Measurements from ENCODE around the gene CCDC7. TPM values are rescaled to one million over a fixed set of nuclear protein-coding genes. Genes with fewer than 3 reads are reported as not detected.

CCDC7 gene
- total and polyA plus RNA-seq, 8 donors, result 5.4 to 20.5 (median 8.5) TPM

- H3K9me3 ChIP-seq, result no peaks in the 10 kb centered on the region
- no peaks in the 10 kb centered on the region for H3K36me3 ChIP-seq
- peak overlapping the region in 1 of 2 donors; percentile 14 for H3K27ac ChIP-seq
- H3K4me1 ChIP-seq, result peaks cover 5 to 6% of the 10 kb centered on the region in 2 donors
- H3K4me3 ChIP-seq, result no peak overlapping the region
- TF ChIP-seq, protein P1, sequence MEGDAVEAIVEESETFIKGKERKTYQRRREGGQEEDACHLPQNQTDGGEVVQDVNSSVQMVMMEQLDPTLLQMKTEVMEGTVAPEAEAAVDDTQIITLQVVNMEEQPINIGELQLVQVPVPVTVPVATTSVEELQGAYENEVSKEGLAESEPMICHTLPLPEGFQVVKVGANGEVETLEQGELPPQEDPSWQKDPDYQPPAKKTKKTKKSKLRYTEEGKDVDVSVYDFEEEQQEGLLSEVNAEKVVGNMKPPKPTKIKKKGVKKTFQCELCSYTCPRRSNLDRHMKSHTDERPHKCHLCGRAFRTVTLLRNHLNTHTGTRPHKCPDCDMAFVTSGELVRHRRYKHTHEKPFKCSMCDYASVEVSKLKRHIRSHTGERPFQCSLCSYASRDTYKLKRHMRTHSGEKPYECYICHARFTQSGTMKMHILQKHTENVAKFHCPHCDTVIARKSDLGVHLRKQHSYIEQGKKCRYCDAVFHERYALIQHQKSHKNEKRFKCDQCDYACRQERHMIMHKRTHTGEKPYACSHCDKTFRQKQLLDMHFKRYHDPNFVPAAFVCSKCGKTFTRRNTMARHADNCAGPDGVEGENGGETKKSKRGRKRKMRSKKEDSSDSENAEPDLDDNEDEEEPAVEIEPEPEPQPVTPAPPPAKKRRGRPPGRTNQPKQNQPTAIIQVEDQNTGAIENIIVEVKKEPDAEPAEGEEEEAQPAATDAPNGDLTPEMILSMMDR (IDR thresholded peaks at IDR 0.05), result no peak
- peak; percentile 93 for ATAC-seq
- H3K27me3 ChIP-seq, result no peaks in the 10 kb centered on the region
- DNase-seq, result no peak
- intact Hi-C loops (cut with DNase I), result no loop called here
Observed at GRCh38 chr10:32412499-32412853, 33.5 kb upstream of the CCDC7 start.

DNA sequence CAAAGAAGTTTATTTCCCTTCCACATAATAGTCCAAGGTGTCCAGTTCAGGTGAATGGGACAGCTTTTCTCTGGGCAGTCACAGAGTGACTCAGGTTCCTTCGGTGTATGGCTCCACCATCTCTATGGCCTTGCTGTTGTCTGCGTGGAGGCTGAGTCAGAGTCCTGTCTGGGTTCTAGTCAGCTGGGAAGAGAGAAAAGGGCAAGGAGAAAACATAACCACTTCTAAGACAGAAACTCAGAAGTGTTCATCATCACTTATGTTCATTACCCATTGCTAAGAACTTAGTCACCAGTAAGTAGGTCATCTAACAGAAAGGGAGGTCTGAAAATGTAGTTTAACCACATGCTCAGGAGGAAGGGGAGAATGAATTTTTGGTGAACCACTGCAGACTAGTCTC lies 32.4 kb upstream of the CCDC7 start:
- no peaks in the 10 kb centered on the region for H3K9me3 ChIP-seq
- H3K4me3 ChIP-seq, result no peak overlapping the region
- DNase-seq (peak in 1 of 4 donors; percentile 45), ATAC-seq (peak; percentile 67)
- peaks cover 5 to 6% of the 10 kb centered on the region in 2 donors for H3K4me1 ChIP-seq
- H3K27ac ChIP-seq, result peak overlapping the region in 1 of 2 donors; percentile 14
- intact Hi-C loops (cut with DNase I), result no loop called here
- H3K27me3 ChIP-seq, result no peaks in the 10 kb centered on the region
- TF ChIP-seq, protein P1 (IDR thresholded peaks at IDR 0.05), result no peak
- H3K36me3 ChIP-seq, result no peaks in the 10 kb centered on the region

DNA sequence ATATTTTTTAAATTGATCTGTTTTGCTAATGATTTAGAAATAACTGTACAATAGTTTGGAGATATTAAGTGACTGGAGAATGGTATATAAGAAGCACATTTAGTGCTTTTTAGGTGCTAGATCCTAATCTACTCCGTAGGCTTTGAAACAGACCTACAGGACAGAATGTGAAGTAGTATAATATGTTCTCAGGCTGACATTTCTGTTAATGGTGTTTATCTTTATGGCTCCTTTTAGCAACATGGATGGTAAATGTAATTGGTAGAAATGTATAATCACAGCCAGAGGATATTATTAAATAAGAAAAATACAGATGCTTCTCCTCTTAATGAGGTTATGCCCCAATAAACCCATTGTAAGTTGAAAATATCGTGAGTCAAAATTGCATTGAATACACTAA lies 30.6 kb upstream of the CCDC7 start:
- no peak overlapping the region for H3K27ac ChIP-seq
- intact Hi-C loops (cut with DNase I), result no loop called here
- H3K36me3 ChIP-seq, result no peaks in the 10 kb centered on the region

GRCh38 chr10:32417911-32418547 lies 27.9 kb upstream of the CCDC7 start:
- intact Hi-C loops (cut with DNase I), result no loop called here
- ATAC-seq (peak; percentile 69), DNase-seq (peak in 2 of 4 donors; percentile 91 to 92)
- Histone ChIP-seq H3K27ac (peak overlapping the region in 1 of 2 donors; percentile 15), H3K4me3 (no peak overlapping the region), H3K27me3 (no peaks in the 10 kb centered on the region), H3K4me1 (no peaks in the 10 kb centered on the region), H3K9me3 (peaks cover 0 to 8% of the 10 kb centered on the region in 2 donors), H3K36me3 (no peaks in the 10 kb centered on the region)
- TF ChIP-seq, protein P1 (IDR thresholded peaks at IDR 0.05), result no peak

More for the DNA sequence above, 30.6 kb upstream of the CCDC7 start:
- DNase-seq (no peak), ATAC-seq (no peak)
- Histone ChIP-seq H3K9me3 (no peaks in the 10 kb centered on the region), H3K4me3 (no peak overlapping the region), H3K4me1 (peaks cover 5 to 6% of the 10 kb centered on the region in 2 donors), H3K27me3 (no peaks in the 10 kb centered on the region)
- TF ChIP-seq, protein P1 (IDR thresholded peaks at IDR 0.05), result no peak

DNA sequence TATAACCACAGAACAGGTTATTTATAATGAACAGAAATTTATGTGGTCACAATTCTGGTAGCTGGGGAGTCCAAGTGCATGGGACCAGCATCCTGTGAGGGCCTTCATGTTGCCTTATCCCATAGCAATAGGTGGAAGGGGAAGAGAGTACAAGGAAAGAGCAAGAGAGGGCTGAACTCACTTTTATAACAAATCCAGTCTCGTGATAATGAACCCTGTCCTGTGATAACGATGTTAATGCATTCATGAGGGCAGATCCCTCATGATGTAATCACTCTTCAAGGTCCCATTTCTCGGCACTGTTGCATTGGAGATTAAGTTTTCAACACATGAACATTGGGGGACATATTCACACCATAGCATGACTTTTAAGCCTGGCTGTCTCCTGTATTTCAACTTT lies 27.4 kb upstream of the CCDC7 start:
- TF ChIP-seq, protein P1 (IDR thresholded peaks at IDR 0.05), result no peak
- H3K4me3 ChIP-seq, result no peak overlapping the region
- peaks cover 0 to 12% of the 10 kb centered on the region in 2 donors for H3K9me3 ChIP-seq
- intact Hi-C loops (cut with DNase I), result no loop called here
- ATAC-seq, result no peak
- no peak for DNase-seq
- H3K27me3 ChIP-seq, result no peaks in the 10 kb centered on the region
- peak overlapping the region in 1 of 2 donors; percentile 15 for H3K27ac ChIP-seq
- H3K4me1 ChIP-seq, result no peaks in the 10 kb centered on the region
- H3K36me3 ChIP-seq, result no peaks in the 10 kb centered on the region

Data from left lung (tissue), 10 donors.